ENCODE measurements around the gene OPRD1. TPM values are rescaled to one million over a fixed set of nuclear protein-coding genes. Genes with fewer than 3 reads are reported as not detected.

The OPRD1 gene
- total RNA-seq, 1 experiment from 2014 or later: not detected

- CTCF ChIA-PET: interaction anchor here (1.3 kb wide), 1 partner anchor 30 kb away, joined by 4 read pairs; no protein-coding TSS in a partner anchor
- Histone ChIP-seq H3K79me2 (ENCODE audit: low read depth) (0 out of 2 replicates have a peak, but pooled peaks cover 7% of the 10 kb centered on the region), H3K36me3 (ENCODE audit: low read depth) (no peaks in the 10 kb centered on the region), H3K27me3 (ENCODE audit: insufficient read depth, low read depth) (no peaks in the 10 kb centered on the region), H3F3A (ENCODE audit: insufficient read depth, low read depth) (peaks cover 3% of the 10 kb centered on the region; the same call in 1 of the 2 replicates), H4K20me1 (ENCODE audit: insufficient read depth) (no peaks in the 10 kb centered on the region), H3K9me3 (ENCODE audit: insufficient read depth, low read depth) (no peaks in the 10 kb centered on the region), H3K4me1 (replicated peaks; ENCODE audit: insufficient read depth) (0 out of 2 replicates have a peak, but pooled peaks cover 5% of the 10 kb centered on the region), H3K27ac (no peak within 1 kb of the TSS), H3K4me2 (peak within 1 kb of the TSS; percentile 82), H3K9me2 (ENCODE audit: insufficient read depth) (no peaks in the 10 kb centered on the region), H3K4me3 (peak within 1 kb of the TSS; percentile 54), H2AFZ (peak within 1 kb of the TSS; percentile 74)
- TF ChIP-seq CTCF (conservative IDR thresholded peaks at IDR 0.05): no peak
- peak; percentile 73 to 90 for DNase-seq
- intact Hi-C loops (cut with micrococcal nuclease; ENCODE audit: unreplicated experiment): loop anchor here (2.0 kb wide), 2 partner anchors 30 to 58 kb away; no protein-coding TSS in a partner anchor
- POLR2A ChIA-PET (ENCODE audit: unreplicated experiment): interaction anchor here (0.6 to 0.7 kb wide), 2 partner anchors 21 to 1630 kb away, joined by 3 to 4 read pairs; no protein-coding TSS in a partner anchor
- BruUV-seq (replicated peaks): no TSS peak
Measured at GRCh38 chr1:28914228-28915030, 102.5 kb downstream of the OPRD1 start, which contains the start of gene EPB41. Gene EPB41 (plus strand): TSS chr1:28914569. CDS start chr1:28987438, 72,869 bp downstream.

- Histone ChIP-seq H3K9me3 (ENCODE audit: insufficient read depth, low read depth) (no peaks in the 10 kb centered on the region), H3K4me3 (peak overlapping the region; percentile 54), H3K79me2 (ENCODE audit: low read depth) (0 out of 2 replicates have a peak, but pooled peaks cover 7% of the 10 kb centered on the region), H4K20me1 (ENCODE audit: insufficient read depth) (no peaks in the 10 kb centered on the region; the same call in 1 of the 2 replicates), H3K4me2 (peak overlapping the region; percentile 82), H3K4me1 (replicated peaks; ENCODE audit: insufficient read depth) (0 out of 2 replicates have a peak, but pooled peaks cover 5% of the 10 kb centered on the region), H2AFZ (peak overlapping the region; percentile 74), H3F3A (ENCODE audit: insufficient read depth, low read depth) (peaks cover 3% of the 10 kb centered on the region; the same call in 1 of the 2 replicates), H3K36me3 (ENCODE audit: low read depth) (no peaks in the 10 kb centered on the region), H3K27ac (no peak overlapping the region), H3K9me2 (ENCODE audit: insufficient read depth) (no peaks in the 10 kb centered on the region), H3K27me3 (ENCODE audit: insufficient read depth, low read depth) (no peaks in the 10 kb centered on the region)
- DNase-seq: peak; percentile 29 to 40
- TF ChIP-seq EZH2 (IDR thresholded peaks at IDR 0.05; ENCODE audit: low read depth) (no peak), CTCF (conservative IDR thresholded peaks at IDR 0.05) (no peak)
- ChIA-PET CTCF (no interaction called here), POLR2A (ENCODE audit: unreplicated experiment) (no interaction called here)
- intact Hi-C loops (cut with micrococcal nuclease; ENCODE audit: unreplicated experiment): loop anchor here (2.0 kb wide), 2 partner anchors 30 to 58 kb away; no protein-coding TSS in a partner anchor
- BruUV-seq (replicated peaks): no TSS peak
Measured at GRCh38 chr1:28915031-28915895, 103.3 kb downstream of the OPRD1 start.

- 0 out of 2 replicates have a peak, but pooled peaks cover 7% of the 10 kb centered on the region for H3K79me2 ChIP-seq (ENCODE audit: low read depth)
- no peaks in the 10 kb centered on the region for H3K9me2 ChIP-seq (ENCODE audit: insufficient read depth)
- no peak for DNase-seq
- no peak overlapping the region for H3K4me3 ChIP-seq
- 0 out of 2 replicates have a peak, but pooled peaks cover 5% of the 10 kb centered on the region for H3K4me1 ChIP-seq (replicated peaks; ENCODE audit: insufficient read depth)
- H3K27me3 ChIP-seq (ENCODE audit: insufficient read depth, low read depth): no peaks in the 10 kb centered on the region
- no peaks in the 10 kb centered on the region for H3K36me3 ChIP-seq (ENCODE audit: low read depth)
- no peak overlapping the region for H2AFZ ChIP-seq
- peaks cover 3% of the 10 kb centered on the region; the same call in 1 of the 2 replicates for H3F3A ChIP-seq (ENCODE audit: insufficient read depth, low read depth)
- ChIA-PET CTCF (interaction anchor here (0.6 kb wide), 1 partner anchor 54 kb away, joined by 3 read pairs; no protein-coding TSS in a partner anchor), POLR2A (ENCODE audit: unreplicated experiment) (interaction anchor here (0.6 kb wide), 2 partner anchors 113 to 126 kb away, joined by 3 to 7 read pairs; no protein-coding TSS in a partner anchor)
- BruUV-seq (replicated peaks): no TSS peak
- intact Hi-C loops (cut with micrococcal nuclease; ENCODE audit: unreplicated experiment): no loop called here
- H3K4me2 ChIP-seq: no peak overlapping the region
- no peak overlapping the region for H3K27ac ChIP-seq
- TF ChIP-seq CTCF (conservative IDR thresholded peaks at IDR 0.05) (no peak), EZH2 (IDR thresholded peaks at IDR 0.05; ENCODE audit: low read depth) (no peak)
- H4K20me1 ChIP-seq (ENCODE audit: insufficient read depth): no peaks in the 10 kb centered on the region; the same call in 1 of the 2 replicates
- no peaks in the 10 kb centered on the region for H3K9me3 ChIP-seq (ENCODE audit: insufficient read depth, low read depth)
Measured at GRCh38 chr1:28917757-28918118, 105.8 kb downstream of the OPRD1 start.
